Activated effector memory CD4-positive, alpha-beta T cell treated with anti-CD3 and anti-CD28 coated beads, Interleukin-2, amount 50 U/mL, for 16 hours (primary cell): Measurements from ENCODE around the gene CAMK1D.

ENCODE experiments used
- DNase-seq: peaks from one replicate; pipeline ENCODE4 v3.0.0-alpha.2; 2020

CAMK1D gene

DNA sequence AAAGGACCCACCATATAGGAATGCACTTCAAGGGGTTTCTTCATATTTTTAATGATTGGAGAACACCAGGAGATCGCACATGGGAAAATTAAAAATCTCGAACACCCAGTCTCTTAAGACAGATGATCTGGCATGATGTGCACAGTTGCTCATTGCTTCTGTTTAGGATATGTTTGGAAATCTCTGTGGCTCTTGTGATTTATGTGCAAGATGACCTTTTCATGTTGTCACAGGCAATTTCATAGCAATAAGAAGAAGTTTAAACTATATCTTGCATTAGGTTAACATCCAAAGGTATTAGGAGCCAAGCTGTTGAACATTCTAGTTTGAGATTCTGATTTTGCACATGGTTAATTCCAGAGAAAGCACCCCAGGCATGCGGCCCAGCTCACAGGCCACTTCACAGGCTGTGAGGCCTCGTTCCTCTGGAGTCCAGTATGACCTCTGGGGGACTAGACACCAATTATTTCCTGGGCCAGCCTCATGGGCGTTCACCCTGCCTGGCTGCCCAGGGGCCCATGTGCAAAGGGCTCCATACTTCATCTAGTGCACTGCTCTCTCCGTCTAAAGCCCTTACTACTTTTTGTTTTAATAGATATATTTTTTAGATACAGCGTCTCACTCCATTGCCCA, 28.4 kb downstream of the CAMK1D start:
- peak; percentile 43 for DNase-seq

DNA sequence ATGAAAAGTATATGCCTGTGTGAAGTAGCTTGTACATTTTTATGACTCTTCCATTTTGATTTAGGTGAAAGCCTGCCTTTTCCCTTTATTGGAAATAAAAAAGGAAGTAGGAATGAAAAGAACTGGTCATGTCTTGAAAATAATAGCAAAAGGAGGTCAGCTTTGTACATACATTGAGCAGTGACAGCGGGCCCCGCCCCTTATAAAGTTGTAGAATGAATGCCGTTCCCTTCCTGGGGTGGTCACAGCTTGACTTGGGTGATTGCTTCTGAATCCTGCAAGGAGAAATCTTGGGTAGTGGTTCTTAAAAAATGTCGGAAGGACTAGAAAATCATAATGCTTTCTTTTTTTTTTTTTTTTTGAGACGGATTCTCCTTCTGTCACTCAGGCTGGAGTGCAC, 31.7 kb downstream of the CAMK1D start:
- peak; percentile 21 for DNase-seq

DNA sequence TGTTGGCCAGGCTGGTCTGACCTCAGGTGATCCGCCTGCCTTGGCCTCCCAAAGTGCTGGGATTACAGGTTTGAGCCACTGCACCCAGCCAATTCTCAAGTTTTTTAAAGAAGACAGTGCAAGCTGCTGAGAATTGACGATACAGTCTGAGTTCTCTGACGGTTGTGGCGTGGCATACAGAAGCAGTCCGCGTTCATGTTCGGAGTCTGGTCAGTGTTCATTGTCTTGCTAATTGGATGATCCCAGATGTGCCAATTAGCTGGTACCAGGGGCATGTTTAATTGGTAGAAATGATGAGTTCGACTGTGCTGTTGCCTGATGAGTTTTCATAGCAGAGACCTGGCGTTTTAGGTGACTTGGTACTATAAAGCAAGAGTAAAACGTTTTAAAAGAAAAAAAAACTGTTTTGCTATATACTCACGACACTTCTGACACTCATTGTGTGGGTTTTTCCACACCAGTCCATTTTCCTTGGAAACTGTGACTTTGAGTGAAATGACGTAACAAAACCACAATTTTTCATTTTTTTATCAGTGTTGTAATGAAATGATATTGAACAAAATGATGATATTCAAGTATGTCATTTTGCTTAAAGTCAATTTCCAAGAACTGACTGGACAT, 32.3 kb downstream of the CAMK1D start:
- DNase-seq, result peak; percentile 25

DNA sequence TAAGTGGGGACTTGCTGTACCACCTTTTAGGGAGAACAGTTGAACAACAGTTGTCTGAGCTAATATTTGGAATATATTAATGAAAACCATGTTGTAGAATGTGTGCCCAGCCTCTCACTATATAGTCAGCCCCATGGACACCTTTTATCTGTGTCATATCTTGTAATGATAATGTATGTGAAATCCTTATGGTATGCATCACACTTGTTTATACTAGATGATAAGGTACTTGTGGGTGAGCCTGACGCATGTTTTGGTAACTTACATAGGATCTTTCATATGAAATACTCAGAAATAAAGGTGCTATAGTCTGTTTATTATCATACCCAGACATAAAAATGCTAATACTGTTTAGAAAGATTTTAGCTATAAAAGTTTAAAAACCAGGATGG, 32.8 kb downstream of the CAMK1D start:
- DNase-seq, result peak; percentile 6

DNA sequence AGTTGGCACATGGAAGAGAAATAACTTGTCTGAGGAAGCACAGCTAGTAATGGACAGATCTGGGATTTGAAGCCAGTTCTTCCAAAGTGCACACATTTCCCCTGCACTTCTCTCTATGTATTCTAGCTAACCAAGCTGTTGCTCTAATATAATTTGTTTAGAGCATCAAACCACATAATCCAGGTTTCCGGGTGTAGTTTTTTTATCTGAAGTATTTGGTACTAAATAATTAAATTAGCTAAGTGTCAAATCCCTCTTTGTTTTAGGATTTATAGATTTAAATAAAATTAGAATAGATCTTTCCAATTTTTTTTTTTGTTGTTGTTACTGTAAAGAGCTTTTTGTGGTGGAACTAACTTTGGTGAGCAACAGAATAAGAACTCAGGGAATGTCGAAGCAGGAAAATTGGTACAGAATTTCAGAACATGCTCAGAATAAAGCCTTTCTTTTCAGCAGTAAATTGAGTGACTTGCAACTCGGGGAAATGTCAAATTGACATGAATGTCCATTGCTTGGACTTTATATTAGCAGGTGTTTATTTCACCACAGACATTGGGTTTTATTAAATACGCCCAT, 33.7 kb downstream of the CAMK1D start:
- no peak for DNase-seq

DNA sequence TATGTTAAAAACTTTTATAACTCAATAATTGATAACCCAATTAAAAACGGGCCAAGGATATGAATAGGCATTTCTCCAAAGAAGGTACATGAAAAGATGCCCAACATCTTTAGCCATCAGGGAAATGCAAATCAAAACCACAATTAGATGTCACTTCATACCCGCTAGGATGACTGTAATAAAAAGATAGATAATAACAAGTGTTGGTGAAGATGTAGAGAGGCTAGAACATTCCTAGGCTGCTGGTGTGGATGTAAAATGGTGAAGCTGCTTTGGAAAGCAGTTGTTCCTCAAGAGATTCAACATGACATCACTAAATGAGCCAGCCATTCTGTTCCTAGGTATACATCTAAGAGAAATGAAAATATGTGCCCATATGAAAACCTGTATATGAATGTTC, 35.6 kb downstream of the CAMK1D start:
- DNase-seq, result no peak

DNA sequence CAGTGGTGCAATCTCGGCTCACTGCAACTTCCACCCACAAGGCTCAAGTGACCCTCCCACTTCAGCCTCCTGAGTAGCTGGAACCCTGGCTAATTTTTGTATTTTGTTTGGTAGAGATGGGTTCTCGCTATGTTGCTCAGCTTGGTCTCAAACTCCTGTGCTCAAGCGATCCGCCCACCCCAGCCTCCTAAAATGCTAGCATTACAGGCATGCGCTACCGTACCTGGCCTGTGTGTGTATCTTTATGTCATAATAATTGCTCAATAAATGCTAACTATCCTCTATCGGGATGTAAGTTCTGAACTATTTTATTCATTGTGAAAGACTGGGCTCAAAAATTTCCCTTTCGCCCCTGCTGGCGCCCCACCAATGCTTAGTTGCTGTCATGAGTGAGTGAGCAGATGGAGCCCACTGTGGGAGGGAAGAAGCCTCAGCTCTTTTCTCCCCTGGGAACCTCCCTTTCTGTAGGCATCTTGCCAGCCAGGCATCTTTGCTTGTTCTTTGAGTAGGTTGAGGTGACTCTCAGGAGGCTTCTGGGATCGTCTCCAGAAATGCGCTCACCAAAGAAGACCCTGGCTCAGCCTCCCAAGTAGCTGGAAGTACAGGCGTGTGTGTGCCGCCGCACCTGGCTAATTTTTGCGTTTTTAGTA, 38.3 kb downstream of the CAMK1D start:
- peak; percentile 13 for DNase-seq

DNA sequence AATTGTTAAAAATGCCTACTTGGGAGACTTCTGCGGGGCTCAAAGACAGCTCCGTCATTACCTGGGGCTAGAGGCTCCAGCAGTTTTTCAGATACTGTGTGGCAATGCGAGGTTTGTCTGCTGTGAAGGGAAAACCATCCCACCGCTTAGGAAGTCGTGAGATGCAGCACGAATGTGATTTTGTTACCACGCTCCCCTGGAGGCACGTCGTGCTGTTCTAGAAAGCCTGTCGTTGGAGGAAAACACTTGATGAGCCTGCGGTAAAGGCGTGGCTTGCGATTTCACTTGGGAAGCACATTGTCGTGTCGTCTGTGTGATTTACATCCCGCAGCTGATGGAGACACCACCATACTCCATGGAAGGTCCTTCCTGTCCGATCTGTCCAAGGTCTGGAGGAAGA, 39.3 kb downstream of the CAMK1D start:
- DNase-seq, result no peak

DNA sequence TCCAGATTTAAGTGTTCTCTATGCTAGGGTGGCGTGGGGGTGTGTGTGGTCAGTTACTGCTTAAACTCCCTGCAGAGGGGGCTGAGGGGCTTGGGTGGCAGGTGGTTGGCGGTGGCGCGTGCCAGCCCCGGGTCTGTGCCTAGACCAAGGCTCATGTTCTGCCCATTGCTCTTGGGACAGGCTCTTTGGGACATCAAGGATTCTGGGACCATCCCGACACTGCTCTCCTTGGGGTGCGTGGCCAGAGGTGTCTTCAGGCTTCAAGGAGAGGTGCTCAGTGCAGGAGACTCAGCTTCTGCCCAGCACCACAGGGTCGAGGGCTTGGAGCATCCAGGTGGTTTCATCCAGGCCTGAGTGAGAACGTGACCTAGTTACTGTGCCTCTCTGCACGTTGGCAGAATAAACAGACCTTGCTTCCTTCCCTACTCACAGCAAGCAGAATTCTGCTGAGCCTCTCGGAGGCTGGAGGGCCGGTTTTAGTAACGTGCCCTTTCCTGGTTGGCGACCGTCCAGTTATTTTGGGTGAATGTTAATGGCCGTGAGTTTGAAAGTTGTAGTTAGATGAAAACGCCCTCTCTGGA, 39.9 kb downstream of the CAMK1D start:
- no peak for DNase-seq

DNA sequence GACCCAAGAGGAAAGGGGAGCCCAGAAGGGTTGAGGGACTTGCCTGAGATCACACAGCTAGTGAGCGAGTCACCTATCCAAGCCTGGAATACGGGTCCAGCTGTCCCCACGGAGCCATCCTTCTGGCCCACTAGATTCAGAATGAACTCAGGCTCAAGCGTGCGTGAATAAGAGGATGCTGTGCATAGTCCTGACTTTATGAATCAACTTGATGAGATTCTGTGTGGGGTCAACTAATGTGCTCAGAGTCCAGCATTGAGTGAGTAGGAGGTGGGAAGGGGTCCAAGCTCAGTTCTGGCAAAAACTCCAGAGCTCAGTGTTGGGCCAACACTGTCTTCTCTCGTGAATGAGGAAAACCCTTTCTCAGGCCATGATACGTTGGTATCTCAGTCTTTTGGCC, 41.4 kb downstream of the CAMK1D start:
- DNase-seq, result no peak

DNA sequence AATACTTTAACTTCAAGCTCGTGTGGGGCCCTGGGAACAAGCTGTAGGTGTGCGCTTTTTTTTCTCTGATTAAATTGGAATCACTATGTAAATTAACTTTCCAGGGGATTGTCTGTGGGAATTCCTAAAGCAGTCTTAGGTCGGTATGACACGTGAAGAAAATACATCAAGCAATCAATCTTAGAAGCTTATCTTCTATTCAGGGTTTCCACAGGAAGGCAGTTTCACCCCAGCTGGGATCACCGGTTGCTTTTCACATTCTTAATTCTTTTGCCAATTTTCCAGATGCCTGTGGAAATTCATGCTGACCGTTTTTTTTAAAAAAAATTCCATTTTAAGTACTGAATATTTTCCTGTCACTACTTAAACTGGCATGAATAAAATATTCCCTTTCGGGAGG, 41.9 kb downstream of the CAMK1D start:
- DNase-seq, result no peak

DNA sequence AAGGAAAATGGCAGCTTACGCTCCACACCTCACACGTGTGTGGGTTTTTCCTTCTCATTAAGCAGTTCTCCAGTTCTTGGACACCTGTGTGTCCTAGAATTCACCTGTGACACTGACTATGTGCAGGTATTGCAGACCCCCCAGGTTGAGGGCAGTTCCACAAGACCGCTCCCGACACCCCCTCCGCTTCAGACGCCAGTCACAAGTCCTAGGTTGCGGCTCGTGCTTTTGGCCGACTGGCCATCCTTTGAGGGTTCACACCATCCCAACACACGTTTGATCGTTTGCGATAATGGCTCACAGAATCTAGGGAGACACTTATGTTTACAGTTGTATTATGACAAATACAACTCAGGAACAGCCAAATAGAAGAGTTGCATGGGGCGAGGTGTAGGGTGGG, 44.5 kb downstream of the CAMK1D start:
- no peak for DNase-seq

DNA sequence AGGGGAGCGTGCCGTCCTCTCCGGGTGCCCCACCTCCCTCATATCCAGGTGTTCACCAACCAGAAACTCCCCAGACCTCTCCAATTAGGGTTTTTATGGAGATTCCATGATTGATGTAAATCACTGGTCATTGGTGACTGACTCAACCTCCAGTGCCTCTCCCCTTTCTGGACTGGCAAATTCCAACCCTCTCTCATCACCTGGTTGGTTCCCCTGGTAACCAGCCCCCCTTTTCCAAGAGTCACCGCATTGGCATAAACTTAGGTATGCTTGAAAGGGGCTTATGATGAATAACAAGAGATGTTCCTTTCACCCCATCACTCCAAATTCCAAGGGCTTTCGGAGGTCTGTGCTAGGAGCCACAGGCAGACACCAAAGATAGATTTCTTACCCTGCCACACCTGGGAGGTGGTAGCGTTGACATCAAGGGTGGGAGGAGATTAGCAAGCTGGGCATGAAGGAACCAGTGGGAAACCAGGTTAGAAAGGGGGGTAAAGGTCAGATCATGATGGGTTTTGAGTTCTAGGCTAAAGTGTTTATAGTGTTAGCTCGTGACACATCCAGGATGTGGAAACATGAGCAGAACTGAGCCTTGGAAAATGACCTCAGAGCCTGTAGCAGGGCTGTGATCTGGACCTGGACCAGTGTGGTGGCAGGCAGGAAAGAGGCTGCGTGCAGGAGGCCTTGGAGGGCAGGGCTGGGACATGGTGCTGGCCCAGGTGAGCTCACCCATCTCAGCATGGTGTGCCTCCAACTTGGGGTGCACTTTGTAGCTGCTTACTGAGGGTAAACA, 45.1 kb downstream of the CAMK1D start:
- DNase-seq, result no peak

DNA sequence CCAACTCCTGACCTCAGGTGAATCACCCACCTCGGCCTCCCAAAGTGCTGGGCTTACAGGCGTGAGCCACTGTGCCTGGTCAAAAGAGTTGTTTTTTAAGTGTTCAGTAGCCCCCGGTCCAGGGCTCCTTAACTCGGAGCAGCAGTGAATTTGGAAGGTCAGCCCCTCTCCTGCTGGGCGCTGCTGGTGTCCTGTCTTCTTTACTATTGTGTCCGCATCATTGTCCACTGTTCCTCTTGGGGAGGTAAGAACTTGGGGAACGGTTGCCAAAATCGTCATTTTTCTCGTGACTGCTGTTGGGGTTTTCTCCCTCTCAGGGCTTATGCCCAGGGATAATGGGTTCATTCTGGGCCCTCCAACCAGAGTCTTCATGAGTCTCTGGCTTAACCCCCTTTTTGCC, 46.7 kb downstream of the CAMK1D start:
- no peak for DNase-seq

DNA sequence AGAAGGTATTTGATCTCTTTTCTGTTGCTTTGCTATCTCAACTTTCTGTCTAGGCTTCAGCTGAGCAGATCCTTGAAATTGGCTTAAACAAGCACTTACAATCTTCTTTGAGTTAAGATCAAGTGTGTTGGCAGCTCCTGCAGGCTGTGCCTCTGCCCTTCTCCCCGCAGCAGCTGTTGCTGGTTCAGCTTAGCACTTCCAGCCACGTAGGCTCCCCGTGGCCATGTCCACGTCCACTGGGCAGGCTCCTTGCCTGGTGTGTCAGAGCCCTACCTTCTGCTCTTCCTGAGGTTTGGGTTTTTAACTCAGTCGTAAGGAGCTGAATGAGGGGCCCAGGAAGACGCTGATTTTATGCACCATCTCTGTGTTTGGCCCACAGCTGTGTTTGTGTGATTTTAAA, 47.2 kb downstream of the CAMK1D start:
- no peak for DNase-seq

DNA sequence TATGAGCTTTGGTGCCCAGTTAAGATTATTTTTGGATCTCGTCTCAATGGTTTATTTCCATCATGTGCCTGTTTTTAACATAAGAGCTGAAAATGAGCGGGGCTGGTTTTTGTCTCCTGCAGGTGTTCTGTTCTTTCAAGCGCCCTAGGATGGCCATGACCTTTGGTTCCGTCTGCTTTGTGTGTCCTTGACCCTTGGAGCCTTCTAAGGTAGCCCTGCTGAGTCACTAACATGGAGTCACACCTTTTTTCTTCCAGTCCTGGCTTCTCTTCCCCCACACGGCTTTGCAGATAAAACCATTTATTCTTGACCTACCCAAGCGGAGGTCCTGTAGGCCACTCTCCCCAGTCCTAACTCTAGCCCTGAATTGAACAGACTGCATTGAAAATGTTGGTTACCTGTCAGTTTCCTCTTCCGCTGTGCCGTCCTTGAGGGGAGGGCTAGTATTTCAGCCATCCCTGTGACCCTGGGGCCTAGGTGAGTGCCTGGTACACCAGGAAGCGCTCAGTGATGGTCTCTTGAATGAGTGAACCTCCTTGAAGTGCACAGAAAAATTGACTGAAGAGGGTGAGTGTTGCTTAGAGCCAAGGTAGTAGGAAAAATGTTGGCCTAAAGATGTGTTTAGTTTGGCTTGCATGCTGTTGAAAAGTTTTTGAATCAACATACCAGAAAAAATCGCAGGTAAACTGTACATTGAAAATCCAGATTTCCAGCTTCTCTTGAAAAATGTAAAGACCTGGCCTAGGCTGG, 48.0 kb downstream of the CAMK1D start:
- DNase-seq, result no peak

DNA sequence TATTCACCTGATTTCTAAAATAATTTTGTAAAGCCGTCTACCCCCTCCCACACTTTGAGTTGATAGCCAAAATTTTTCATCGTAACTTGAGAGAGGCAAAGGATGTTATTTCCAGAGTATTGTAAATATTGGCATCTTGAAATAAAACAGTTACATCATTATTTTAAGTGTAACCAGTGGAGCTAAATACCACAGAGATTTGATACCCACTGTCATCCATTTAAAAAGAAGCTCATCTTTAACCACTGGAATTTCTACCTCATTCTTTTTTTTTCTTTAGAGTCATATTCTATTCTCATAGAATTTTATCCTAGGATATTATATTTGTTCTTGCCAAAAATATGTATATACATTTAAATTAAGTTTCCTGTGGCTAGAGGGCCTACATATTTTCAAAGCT, 48.6 kb downstream of the CAMK1D start:
- DNase-seq, result no peak

DNA sequence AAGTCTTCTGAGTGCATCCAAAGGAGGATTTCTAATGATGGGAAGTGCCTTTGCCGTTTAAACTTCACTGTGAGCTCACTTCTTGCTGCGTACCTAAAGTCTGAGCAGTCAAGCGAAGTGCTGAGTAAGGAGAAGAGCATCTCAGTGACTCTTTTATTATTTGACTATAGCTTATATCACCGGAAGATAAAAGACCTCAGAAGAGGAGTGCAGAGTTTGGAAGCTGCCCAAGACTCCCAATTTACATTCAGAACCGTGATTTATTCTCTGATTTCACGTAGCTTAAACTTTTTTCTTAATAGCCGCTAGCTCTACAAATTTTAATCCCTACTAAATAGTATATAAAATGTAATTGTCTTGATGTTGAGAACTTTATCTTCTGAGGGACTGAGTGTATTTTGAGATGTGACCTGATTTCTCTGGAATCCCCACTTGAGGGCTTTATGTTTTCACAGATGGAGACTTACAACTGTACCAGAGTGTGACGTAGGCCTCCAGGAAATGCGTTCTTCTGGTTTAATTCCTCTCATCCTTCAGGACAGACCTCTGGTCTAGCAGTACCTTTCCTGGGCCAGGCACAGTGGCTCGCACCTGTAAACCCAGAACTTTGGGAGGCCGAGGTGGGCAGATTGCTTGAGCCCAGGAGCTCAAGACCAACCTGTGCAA, 51.1 kb downstream of the CAMK1D start:
- no peak for DNase-seq

DNA sequence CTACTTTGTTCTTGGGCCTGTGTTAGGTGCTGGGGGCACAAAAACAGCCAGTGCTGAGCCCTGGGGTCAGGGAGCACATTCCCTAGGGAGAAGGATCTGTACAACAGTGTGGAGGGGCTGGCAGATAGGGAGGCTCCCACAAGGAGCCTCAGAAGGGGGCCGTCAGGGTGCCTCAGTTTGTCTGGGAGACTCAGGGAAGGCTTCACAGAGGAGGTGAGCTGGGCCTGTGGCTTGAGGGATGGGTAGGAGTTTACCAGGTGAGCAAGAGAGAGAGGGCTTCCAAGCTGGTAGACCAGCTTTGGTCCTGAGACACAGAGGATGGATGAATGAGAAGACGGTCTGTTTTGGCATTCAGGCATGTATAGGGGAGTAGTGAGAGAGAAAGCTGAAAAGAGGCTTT, 52.1 kb downstream of the CAMK1D start:
- no peak for DNase-seq

DNA sequence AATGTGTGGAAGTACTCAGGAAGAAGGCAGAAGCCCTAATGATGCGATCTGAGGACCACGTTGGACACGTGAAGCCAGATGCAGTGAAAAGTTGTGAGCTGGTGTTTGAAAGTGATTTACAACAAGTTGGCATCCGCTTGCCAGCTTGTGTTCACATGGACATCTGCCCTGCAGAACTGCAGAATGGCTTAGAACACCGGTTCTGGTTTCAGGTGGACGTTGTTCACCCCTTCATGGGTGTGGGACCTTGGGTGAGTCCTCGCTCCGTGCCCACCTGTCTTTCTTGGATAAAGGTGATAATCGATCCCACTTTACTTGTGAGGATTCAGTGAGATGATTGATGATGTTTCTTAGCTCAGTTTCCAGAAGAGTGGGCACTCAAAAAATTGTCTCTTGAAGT, 53.8 kb downstream of the CAMK1D start:
- DNase-seq, result no peak
